Small intestine (tissue), 7 donors: ENCODE data around the gene CCR3. TPM values are rescaled to one million over a fixed set of nuclear protein-coding genes. Genes with fewer than 3 reads are reported as not detected.

ENCODE experiments used
- DNase-seq, 2 donors: peaks; one replicate each; pipeline versions ENCODE4 v3.0.0 to v3.0.0-alpha.2; 2013
- FAIRE-seq: peaks from 2 replicates; lab custom pipeline; 2012; peaks lifted over from hg19 to GRCh38; lab: Jason Lieb, UNC
- H3K27ac ChIP-seq, 3 donors: one replicate each; pipeline ENCODE4 v1.5.1; 2013; ENCODE audit warnings: low read length in 2 of 3, mild to moderate bottlenecking in 2 of 3, control low read depth in 1 of 3, inconsistent platforms in 1 of 3, low read depth in 1 of 3, moderate library complexity in 1 of 3
- H3K27me3 ChIP-seq, 3 donors: one replicate each; pipeline ENCODE4 v1.6.1; 2013; ENCODE audit warnings: low read length in 3 of 3, inconsistent platforms in 1 of 3; ENCODE audit not compliant: control insufficient read depth in 3 of 3, insufficient read depth in 3 of 3
- H3K36me3 ChIP-seq, 3 donors: one replicate each; pipeline ENCODE4 v1.6.1; 2013; ENCODE audit warnings: low read length in 3 of 3, inconsistent platforms in 1 of 3, low read depth in 1 of 3, mild to moderate bottlenecking in 1 of 3, moderate library complexity in 1 of 3; ENCODE audit not compliant: control insufficient read depth in 3 of 3, insufficient read depth in 2 of 3
- H3K4me1 ChIP-seq, 3 donors: one replicate each; pipeline ENCODE4 v1.6.1; 2013; ENCODE audit warnings: low read length in 2 of 3, inconsistent platforms in 1 of 3, low read depth in 1 of 3, mild to moderate bottlenecking in 1 of 3, moderate library complexity in 1 of 3; ENCODE audit not compliant: control insufficient read depth in 3 of 3, insufficient read depth in 2 of 3
- H3K4me3 ChIP-seq, 3 donors: one replicate each; pipeline ENCODE4 v1.5.1; 2013; ENCODE audit warnings: low read length in 3 of 3, control low read depth in 1 of 3, inconsistent platforms in 1 of 3, low read depth in 1 of 3, mild to moderate bottlenecking in 1 of 3, moderate library complexity in 1 of 3
- H3K9me3 ChIP-seq, 2 donors: one replicate each; pipeline ENCODE4 v1.6.1; 2013; ENCODE audit warnings: low read depth in 1 of 2, low read length in 1 of 2; ENCODE audit not compliant: control insufficient read depth in 2 of 2, insufficient read depth in 1 of 2
- WGBS, 3 donors: extraction: QIAGEN DNeasy Blood & Tissue Kit; methylation state at CpG; one replicate each; pipeline ENCODE4 v1.1.7; 2013; 5-methylcytosine and 5-hydroxymethylcytosine counted together
- polyA plus RNA-seq, 4 donors: library from polyadenylated mRNA; stranded (reverse) in 3 of 4; unstranded in 1 of 4; fragments of 200-250 nt in 3 of 4; fragments of 120-200 nt in 1 of 4; gene quantifications; one replicate each; pipeline versions ENCODE4 v1.2.1 to v1.2.3, GENCODE V29; 2013
- donor health status: healthy with polysubstance abuse.
- donor health status: control.
- donor health status: control.
- donor health status: Bipolar disorder and iron deficiency.
- donor health status: healthy.

CCR3 gene
- polyA plus RNA-seq, 4 donors, result 0.22 TPM; not detected in 3

GRCh38 chr3:46301122-46301835 is 59.0 kb downstream of the CCR3 start:
- FAIRE-seq, result no peak
- WGBS, 3 donors, result 73 to 86% (median 85%) methylated on average over 7 of the region's 7 CpGs
- H3K27ac ChIP-seq, result peak overlapping the region in 1 of 3 donors; percentile 11

GRCh38 chr3:46303240-46303639 is 61.0 kb downstream of the CCR3 start:
- H3K4me3 ChIP-seq, result no peak overlapping the region
- FAIRE-seq (no peak), DNase-seq (no peak)
- H3K9me3 ChIP-seq, result no peaks in the 10 kb centered on the region
- peaks cover 0 to 3% (median 0%) of the 10 kb centered on the region in 3 donors for H3K27me3 ChIP-seq
- H3K4me1 ChIP-seq, result no peaks in the 10 kb centered on the region
- WGBS, 3 donors, result 67 to 73% (median 71%) methylated on average over 3 of the region's 3 CpGs
- no peaks in the 10 kb centered on the region for H3K36me3 ChIP-seq
- H3K27ac ChIP-seq, result no peak overlapping the region

More at GRCh38 chr3:46301122-46301835, 59.0 kb downstream of the CCR3 start:
- Histone ChIP-seq H3K4me1 (no peaks in the 10 kb centered on the region), H3K9me3 (no peaks in the 10 kb centered on the region), H3K4me3 (no peak overlapping the region), H3K36me3 (no peaks in the 10 kb centered on the region), H3K27me3 (peaks cover 0 to 4% (median 0%) of the 10 kb centered on the region in 3 donors)
- DNase-seq, result no peak

GRCh38 chr3:46304739-46305138 is 62.5 kb downstream of the CCR3 start:
- WGBS, 3 donors, result 80 to 92% (median 81%) methylated on average over 3 of the region's 3 CpGs
- no peaks in the 10 kb centered on the region for H3K36me3 ChIP-seq
- no peak for FAIRE-seq

DNA sequence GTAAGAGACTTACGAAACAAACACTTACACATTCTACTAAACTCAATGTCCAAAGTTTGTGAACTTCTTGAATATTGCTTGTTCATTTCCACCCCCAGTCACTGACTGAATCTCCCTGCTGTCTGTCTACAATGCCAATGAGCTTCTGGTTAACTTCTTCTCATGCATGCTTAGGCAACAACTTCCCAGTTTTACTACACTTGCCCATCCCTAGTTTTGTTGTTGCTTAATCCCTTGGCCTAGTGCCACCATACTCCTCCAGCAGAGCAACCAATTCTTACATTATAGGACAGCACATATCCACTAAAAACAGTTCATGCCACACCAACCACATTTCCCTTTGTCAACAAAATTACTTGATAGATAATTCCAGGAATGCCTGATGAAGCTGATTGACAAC is 70.7 kb downstream of the CCR3 start:
- FAIRE-seq, result no peak
- Histone ChIP-seq H3K27ac (no peak overlapping the region), H3K36me3 (no peaks in the 10 kb centered on the region), H3K9me3 (peaks cover 0 to 8% of the 10 kb centered on the region in 2 donors), H3K4me3 (no peak overlapping the region), H3K4me1 (no peaks in the 10 kb centered on the region), H3K27me3 (peaks cover 0 to 4% (median 0%) of the 10 kb centered on the region in 3 donors)
- 63 to 73% (median 72%) methylated on average over 1 of the region's 1 CpG for WGBS, 3 donors
- peak; percentile 19 to 29 for DNase-seq

More at GRCh38 chr3:46304739-46305138, 62.5 kb downstream of the CCR3 start:
- no peaks in the 10 kb centered on the region for H3K9me3 ChIP-seq
- H3K4me1 ChIP-seq, result no peaks in the 10 kb centered on the region
- H3K27me3 ChIP-seq, result no peaks in the 10 kb centered on the region
- no peak overlapping the region for H3K4me3 ChIP-seq
- no peak for DNase-seq
- no peak overlapping the region for H3K27ac ChIP-seq

GRCh38 chr3:46314517-46314916 is 72.3 kb downstream of the CCR3 start:
- Histone ChIP-seq H3K27ac (no peak overlapping the region), H3K9me3 (peaks cover 0 to 8% of the 10 kb centered on the region in 2 donors), H3K27me3 (peaks cover 0 to 4% (median 0%) of the 10 kb centered on the region in 3 donors), H3K4me1 (no peaks in the 10 kb centered on the region), H3K4me3 (no peak overlapping the region), H3K36me3 (no peaks in the 10 kb centered on the region)
- no peak for DNase-seq
- FAIRE-seq, result no peak

- FAIRE-seq (no peak), DNase-seq (no peak)
- no peaks in the 10 kb centered on the region for H3K36me3 ChIP-seq
- peaks cover 0 to 8% of the 10 kb centered on the region in 2 donors for H3K9me3 ChIP-seq
- no peaks in the 10 kb centered on the region for H3K4me1 ChIP-seq
- H3K27me3 ChIP-seq, result no peaks in the 10 kb centered on the region
- H3K27ac ChIP-seq, result no peak overlapping the region
- H3K4me3 ChIP-seq, result no peak overlapping the region
These were observed 73.9 kb downstream of the CCR3 start for GRCh38 chr3:46316206-46316605.

Other genes starting within 250 kb of the CCR3 start
- gene FYCO1, start 246.6 kb upstream of the CCR3 start, polyA plus RNA-seq, result 10 to 100 TPM in 1 of 4 donors, 1 to 10 TPM in 3; 6.5 to 21.1 (median 9.0) TPM
- gene XCR1, start 215.0 kb upstream of the CCR3 start, polyA plus RNA-seq, result 1 to 10 TPM in 1 of 4 donors, under 1 TPM in 2, not detected in 1; under 0.01 to 1.1 (median 0.13) TPM
- gene CCR1, start 34.1 kb upstream of the CCR3 start, polyA plus RNA-seq, result 1 to 10 TPM in 3 of 4 donors, under 1 TPM in 1; 0.45 to 3.6 (median 2.1) TPM
- 1 to 10 TPM in 2 of 4 donors, under 1 TPM in 1, not detected in 1; 0.87 to 1.4 (median 1.3) TPM for gene CCR2, start 111.7 kb downstream of the CCR3 start, polyA plus RNA-seq
- 1 to 10 TPM in 1 of 4 donors, under 1 TPM in 3; 0.81 to 1.5 (median 0.92) TPM for gene CCR5, start 128.5 kb downstream of the CCR3 start, polyA plus RNA-seq
- gene CCRL2, start 164.8 kb downstream of the CCR3 start, polyA plus RNA-seq, result 10 to 100 TPM; 10.7 to 13.9 (median 12.2) TPM
- 1 to 10 TPM in 2 of 4 donors, under 1 TPM in 2; 0.22 to 6.0 (median 1.5) TPM for gene LTF, start 222.4 kb downstream of the CCR3 start, polyA plus RNA-seq